Upper lobe of left lung (tissue), 4 donors: ENCODE measurements around the gene NDUFA6.

Experiments used
- CTCF ChIP-seq, 6 experiments: fragments of 450-650 bp in 4 of 6; fragments of 200-600 bp in 2 of 6; sonication (generic) in 2 of 6; IDR thresholded peaks; one replicate each; pipeline ENCODE4 v1.5.1; 2016 to 2019; ENCODE audit warnings: antibody characterized with exemption in 6 of 6
- EP300 ChIP-seq, 4 donors: sonication (generic); formaldehyde crosslinking; IDR thresholded peaks; one replicate each; pipeline ENCODE4 v1.5.1; 2017; ENCODE audit warnings: antibody characterized with exemption in 4 of 4, control low read depth in 2 of 4
- POLR2A ChIP-seq, 4 donors: fragments of 450-650 bp; IDR thresholded peaks; one replicate each; pipeline ENCODE4 v1.5.1; 2016 to 2017; ENCODE audit warnings: antibody characterized with exemption in 4 of 4, mild to moderate bottlenecking in 2 of 4

- TF ChIP-seq POLR2A (IDR thresholded peaks at IDR 0.05) (no peak), CTCF (IDR thresholded peaks at IDR 0.05) (no peak), EP300 (IDR thresholded peaks at IDR 0.05) (no peak)
These were observed 21.2 kb upstream of the NDUFA6 start for GRCh38 chr22:42111798-42112197.
